GM11168 (cell line): Measurements from ENCODE around the gene PRAC2.

ENCODE experiments used
- in situ Hi-C: fragments of 300-500 bp; cut with MboI; formaldehyde crosslinking; loops from one replicate; pipeline ENCODE4 v1.12.0; 2022; ENCODE audit warnings: low sequenced_read_pairs; ENCODE audit not compliant: unreplicated experiment

Gene PRAC2

DNA sequence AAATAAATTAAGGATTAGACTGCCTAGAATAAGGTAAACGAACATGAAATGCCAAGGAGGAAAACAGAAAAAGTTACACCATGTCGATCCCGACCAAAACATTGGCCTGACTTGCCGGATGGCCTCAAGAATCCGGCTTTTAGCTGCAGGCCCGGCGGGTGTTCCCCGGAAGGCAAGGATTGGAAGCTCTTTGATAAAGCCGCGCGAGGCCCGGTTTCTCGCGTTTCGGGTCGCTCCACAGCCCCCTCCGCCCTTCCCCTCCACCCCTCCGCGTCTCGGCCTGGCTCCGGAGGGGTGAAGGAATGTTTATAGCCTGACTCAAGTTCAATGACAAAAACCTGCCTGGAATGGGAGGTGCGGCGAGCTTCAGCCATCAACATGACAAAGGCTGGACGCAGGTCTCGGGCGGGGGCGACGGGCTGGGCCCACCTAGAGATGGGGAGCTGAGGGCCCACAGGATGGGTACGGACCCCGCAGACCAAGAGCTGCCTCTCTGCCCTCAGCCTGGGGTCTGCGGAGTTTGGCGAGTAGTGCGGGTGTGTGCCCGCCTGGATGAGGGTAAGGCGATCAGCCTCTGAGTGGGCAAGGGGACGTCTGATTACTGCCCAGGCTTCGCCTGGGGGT, 3.2 kb upstream of the PRAC2 start:
- in situ Hi-C loops = no loop called here

DNA sequence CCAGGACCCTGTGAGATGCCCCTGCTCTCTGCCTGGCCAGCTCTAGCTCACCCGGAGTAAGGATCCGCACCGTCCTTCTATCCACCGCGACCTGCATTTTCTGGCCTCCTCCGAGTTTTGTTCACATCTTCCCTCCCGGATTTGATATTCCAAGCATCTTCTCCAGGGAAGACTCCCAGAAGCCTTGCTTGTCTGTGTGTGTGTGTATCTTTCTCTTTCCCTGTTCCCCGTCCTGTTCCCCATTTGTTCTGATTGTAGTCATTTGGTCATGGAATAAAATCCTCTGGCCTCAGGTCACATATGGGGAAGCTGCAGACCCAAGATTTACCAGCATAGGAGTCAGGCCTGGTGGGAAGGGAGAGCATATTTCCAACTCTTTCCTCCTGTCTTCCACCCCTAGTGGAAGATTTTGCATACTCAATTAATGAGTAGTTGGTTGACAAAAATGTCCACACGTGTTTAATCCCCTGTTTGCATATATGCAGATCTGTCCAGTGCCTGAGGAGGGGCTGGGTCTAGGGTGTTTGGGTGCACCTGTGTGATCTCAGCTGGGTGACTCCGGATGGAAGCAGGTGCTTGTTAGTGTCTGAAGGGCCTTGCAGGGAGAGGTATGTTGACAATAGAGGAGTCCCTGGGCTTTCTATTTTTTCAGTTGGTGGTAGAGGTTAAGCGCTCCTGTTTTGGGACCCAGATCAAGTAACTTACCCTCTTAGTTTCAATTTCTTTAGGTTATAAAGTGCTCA, 2.5 kb upstream of the PRAC2 start:
- in situ Hi-C loops = no loop called here

GRCh38 chr17:48721009-48721402, 2.0 kb upstream of the PRAC2 start:
- in situ Hi-C loops = no loop called here

- in situ Hi-C loops = no loop called here
Observed at GRCh38 chr17:48722201-48722907, 631 bp upstream of the PRAC2 start, which contains the start of gene PRAC1. TSS of gene PRAC1 (minus strand) at chr17:48722518. CDS start at chr17:48722392, 126 bp downstream.

DNA sequence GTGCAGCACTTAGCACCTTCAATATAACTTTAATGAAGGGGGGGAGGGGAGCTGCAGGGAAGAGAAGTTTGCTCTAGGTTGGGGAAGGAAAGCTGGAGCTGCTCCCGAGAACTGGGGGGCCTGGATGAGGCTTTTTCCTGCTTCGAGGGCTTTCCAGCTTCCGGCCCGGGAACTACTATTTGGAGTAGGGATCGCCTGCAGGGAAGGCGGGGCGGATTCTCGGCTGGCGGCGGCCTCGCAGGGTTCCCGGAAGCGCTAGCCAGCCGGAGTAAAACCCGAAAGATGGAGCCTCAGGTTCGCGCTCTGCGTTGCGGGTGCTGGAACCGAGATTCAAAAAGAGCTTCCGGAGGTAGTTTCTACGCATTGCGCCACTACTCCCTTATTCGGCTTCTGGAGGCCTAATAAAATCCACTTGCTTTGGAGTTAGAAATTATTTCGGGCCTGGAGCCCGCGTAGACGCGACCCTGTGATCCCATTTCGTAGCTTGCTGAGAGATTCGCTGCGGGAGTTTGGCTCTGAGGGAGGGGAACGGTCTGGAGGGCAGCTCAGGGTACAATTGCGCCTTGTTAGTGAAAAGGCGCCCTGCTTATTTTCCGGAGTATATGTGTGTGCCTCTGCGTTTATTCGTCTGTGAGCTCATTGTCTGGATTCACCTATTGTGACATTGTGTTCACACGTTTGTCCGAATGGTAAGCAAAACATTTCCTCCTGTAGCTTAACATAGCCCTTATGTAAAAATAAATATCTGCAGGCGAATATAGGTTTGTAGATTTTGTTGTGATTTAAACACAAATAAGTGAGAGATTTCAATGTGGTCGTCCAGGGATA, 652 bp downstream of the PRAC2 start:
- in situ Hi-C loops = no loop called here

DNA sequence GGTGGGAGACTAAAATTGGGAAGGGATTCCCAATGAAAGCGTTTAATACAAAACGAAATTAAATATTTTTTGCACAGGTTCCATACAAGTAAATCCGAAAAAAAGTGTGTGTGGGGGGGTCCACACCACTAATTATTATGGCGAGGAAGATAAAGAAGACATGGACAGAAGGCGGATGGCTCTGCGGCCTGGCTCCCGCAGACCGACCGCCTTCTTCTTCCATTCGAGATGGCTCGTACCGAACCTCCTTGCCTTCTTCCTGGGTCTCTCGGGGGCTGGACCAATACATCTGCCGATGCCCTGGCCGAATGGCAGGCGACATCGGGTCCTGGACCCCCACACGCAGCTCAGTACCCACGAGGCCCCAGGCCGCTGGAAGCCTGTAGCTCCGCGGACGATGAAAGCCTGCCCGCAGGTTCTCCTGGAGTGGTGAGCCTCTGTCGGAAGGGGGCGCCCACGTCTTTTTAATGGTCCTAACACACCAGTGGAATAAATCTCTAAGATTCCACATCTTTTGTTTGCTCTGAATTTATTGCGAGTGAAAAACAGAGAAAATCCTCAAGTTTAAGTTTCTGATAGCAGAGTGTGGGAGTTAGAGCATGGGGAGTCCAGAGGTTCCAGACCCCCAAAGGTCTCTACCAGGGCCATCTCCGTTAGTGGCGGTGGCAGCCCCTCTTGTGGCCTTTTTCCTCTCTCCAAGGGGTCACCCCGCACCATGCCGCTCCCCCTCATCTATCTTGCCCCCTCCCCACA, 1.4 kb downstream of the PRAC2 start:
- in situ Hi-C loops = no loop called here

DNA sequence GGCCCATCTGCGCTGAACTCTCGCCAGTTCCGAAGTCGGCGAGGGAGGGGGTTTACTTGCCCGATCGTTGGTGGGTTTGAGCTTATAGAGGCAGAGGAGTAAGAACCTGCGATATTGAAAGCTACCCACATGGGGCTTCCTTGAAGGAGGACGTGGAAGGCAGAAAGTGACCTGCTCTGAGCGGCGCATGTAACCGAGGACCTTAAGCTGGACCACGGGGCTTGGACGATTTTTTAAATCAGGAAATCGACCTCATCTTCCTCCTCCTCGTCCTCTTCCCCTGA, 2.0 kb downstream of the PRAC2 start:
- in situ Hi-C loops = no loop called here

GRCh38 chr17:48725288-48726064, 2.5 kb downstream of the PRAC2 start:
- in situ Hi-C loops = no loop called here

DNA sequence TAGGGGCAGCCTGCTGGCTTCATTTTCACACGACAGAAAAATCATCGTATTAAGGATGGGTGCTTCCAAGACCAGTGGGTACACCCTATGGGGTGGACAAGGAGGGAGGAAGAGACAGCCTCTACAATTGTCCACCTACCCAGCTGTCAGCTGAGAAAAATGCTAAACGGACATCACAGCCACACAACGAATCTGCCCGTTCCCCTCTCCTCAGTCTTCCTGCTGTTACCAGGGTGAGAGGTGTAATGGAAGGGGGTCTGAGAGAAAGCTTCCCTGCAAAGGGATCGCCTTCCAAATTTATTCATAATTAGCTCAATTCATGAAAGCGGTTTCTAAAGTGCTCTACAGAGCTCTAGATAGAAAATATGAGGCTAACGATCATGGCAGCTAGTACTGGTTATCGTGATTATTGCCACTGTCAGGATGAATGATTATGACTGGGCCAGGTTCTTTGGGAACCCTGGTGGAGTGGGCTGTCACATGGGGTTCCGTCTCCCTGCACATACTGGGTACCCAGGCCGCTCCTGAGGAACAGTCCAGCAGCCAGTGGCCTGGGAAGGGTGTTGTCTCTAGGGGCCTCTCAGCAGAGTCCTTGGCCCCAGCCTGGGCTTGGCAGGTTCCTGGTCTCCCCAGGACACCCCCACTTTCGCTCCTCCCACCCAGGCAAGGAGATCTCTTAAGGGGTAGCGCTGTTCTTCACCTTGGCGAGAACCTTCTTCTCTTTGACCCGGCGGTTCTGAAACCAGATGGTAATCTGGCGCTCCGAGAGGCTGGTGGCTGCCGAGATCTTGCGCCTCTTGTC, 3.3 kb downstream of the PRAC2 start:
- in situ Hi-C loops = no loop called here

- in situ Hi-C loops = no loop called here
Observed at GRCh38 chr17:48726916-48727286, 3.9 kb downstream of the PRAC2 start.

DNA sequence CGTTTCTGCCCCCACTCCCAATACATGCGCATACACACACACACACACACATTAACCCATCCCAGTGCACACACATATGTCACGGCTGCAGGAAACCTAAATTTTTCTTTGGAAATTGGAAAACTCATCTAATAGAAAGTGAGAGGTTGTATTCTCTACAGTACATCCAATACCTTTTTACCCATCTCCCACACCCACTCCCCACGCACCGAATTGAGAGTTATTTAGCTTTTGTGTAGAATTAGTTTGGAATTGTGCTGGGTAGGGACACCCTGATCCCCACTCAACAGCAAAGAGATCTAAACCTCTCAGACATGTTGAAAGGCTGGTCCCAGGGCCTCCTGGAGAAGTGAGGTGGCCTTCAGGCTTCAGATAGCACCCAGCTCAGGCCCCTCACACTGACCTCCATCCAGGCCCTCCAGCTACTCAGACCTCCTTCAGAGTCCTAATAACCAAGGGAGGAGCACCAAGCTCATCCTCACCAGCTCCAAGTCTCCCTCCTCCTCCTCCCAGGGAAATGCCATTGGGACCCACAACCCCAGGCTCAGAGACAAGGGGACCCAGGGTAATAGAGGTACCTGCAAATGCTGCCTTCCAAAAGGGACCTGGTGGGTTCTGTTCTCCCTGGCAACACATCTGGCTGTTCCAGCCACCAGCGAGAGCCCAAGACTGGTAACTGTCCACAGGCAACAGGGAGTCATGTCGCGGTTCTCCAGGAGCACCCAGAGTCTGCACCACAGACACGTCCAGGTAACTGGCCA, 4.6 kb downstream of the PRAC2 start:
- in situ Hi-C loops = no loop called here

DNA sequence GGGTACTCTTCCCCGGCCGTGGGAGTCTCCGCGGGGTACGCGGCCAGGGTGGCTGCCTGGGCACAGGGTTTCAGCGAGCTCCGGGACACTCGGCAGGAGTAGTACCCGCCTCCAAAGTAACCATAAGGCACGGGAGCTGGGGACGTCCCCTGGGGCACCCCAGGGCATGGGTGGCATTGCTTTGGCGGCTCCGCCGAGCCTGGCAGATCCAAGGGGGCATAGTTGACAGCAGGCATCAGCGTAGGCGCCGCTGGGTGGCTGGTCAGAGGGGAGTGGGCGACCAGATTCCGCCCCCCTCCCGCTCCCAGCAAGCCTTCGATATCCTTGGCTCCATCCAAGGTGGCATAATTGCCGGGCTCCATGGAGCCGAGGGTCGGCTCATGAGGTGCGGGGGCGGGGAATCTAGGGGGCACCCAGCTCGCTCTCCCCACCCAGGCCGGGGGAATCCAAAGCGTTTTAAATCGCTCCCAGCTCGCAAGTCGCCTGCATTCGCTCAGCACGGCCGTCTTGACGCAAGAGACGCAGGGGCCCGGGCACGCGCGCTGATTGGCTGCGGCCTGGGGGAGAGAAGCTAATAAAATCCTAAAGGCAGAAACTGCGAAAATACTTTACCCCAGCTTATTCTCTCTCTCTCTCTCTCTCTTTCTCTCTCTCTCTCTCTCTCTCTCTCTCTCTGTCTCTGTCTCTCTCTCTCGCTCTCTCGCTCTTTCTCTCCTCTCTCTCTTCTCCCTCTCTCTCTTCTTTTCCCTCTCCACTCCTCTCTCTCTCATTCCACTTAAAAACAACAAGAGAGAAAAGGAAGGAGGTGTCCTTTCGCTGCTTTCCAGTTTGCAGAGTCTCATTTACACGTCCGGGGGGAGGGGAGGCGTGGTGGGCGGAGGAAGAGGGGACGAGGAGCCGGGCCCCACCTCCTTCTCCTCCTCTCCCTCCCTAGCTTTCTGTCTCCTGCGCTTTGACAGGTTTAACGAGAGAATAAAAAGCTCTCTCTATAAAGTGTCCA, 5.5 kb downstream of the PRAC2 start, which contains the start of gene HOXB13:
HOXB13 (minus strand) TSS at position 519 of the 1,000 bp plus-strand sequence; CDS start at position 362, 157 bp downstream.
- in situ Hi-C loops = no loop called here

- in situ Hi-C loops = no loop called here
Observed at GRCh38 chr17:48729335-48730239, 6.6 kb downstream of the PRAC2 start.

DNA sequence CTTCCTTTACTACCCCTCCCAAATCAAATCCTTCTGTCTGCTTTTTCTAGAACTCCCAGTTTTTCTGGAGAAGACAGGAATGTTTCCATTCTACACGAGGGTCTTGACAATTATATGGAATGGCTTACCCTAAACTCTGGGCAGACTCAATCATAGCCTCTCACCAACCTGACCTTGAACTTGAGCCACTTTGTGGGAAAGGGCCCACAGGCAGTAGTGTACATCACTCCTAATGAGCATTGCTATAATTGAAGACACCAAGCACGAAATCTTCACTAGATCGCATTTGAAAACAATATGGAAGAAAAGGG, 7.2 kb downstream of the PRAC2 start:
- in situ Hi-C loops = no loop called here

DNA sequence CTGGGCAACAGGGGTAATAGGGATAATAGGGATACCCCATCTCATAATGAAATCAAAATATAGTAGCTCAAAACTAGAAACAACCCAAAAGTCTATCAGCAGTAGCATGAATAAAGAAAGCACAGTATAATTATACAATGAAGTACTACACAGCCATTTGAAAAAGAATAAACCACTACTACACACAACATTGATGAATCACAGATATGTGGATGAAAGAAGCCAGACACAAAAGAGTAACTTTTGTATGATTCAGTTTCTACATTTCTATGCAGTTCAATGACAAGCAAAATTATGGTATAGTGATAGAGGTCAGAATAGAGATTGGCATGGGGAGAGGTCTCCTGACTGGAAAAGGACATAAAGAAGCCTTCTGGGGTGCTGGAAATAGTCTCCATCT, 8.4 kb downstream of the PRAC2 start:
- in situ Hi-C loops = no loop called here
